ENCODE data around the gene TPST1. TPM values are rescaled to one million over a fixed set of nuclear protein-coding genes. Genes with fewer than 3 reads are reported as not detected.

Gene TPST1
- total RNA-seq, 1 donor from 2014 or later = 36.5 TPM

GRCh38 chr7:66356277-66356721 lies 151.2 kb downstream of the TPST1 start:
- Histone ChIP-seq H3K9ac (ENCODE audit: low read length) (peak overlapping the region; percentile 59), H3K79me2 (ENCODE audit: insufficient read depth, low read length) (no peaks in the 10 kb centered on the region), H3K4me1 (ENCODE audit: insufficient read depth, low read length) (peaks cover 26% of the 10 kb centered on the region), H3K9me3 (ENCODE audit: insufficient read depth, low read depth, low read length) (no peaks in the 10 kb centered on the region), H2AFZ (ENCODE audit: low read depth, low read length) (peak overlapping the region; percentile 3), H3K27ac (ENCODE audit: low read depth, low read length) (peak overlapping the region; percentile 82), H3K4me2 (ENCODE audit: low read length) (peak overlapping the region; percentile 80), H3K4me3 (ENCODE audit: insufficient read depth, low read depth, low read length) (peak overlapping the region; percentile 31), H3K36me3 (ENCODE audit: insufficient read depth, low read length) (no peaks in the 10 kb centered on the region), H4K20me1 (ENCODE audit: insufficient read depth, low read length) (no peaks in the 10 kb centered on the region), H3K27me3 (ENCODE audit: insufficient read depth, low read length) (no peaks in the 10 kb centered on the region)
- no peak overlapping the region for H3K4me3 Mint-ChIP-seq (ENCODE audit: unreplicated experiment)
- no peaks in the 10 kb centered on the region for H3K27me3 Mint-ChIP-seq (ENCODE audit: low read depth, unreplicated experiment)
- TF ChIP-seq EZH2 (IDR thresholded peaks at IDR 0.05; ENCODE audit: insufficient read depth, low read length) = no peak
- no peak for TF ChIP-seq CTCF (IDR thresholded peaks at IDR 0.05; ENCODE audit: insufficient read depth, low read depth, low read length)
- H3K4me1 Mint-ChIP-seq (ENCODE audit: low read depth, unreplicated experiment) = peaks cover 22% of the 10 kb centered on the region
- H3K36me3 Mint-ChIP-seq (ENCODE audit: low read depth, unreplicated experiment) = peaks cover 10% of the 10 kb centered on the region
- H3K27ac Mint-ChIP-seq (ENCODE audit: unreplicated experiment) = peak overlapping the region; percentile 38
- peak; percentile 68 for DNase-seq (ENCODE audit: low read depth)
- FAIRE-seq = no peak
- H3K9me3 Mint-ChIP-seq (ENCODE audit: unreplicated experiment) = no peaks in the 10 kb centered on the region

GRCh38 chr7:66357087-66357486 lies 152.0 kb downstream of the TPST1 start:
- DNase-seq (ENCODE audit: low read depth) (no peak), FAIRE-seq (no peak)
- Mint-ChIP-seq H3K4me1 (ENCODE audit: low read depth, unreplicated experiment) (peaks cover 21% of the 10 kb centered on the region), H3K27me3 (ENCODE audit: low read depth, unreplicated experiment) (no peaks in the 10 kb centered on the region), H3K36me3 (ENCODE audit: low read depth, unreplicated experiment) (peaks cover 10% of the 10 kb centered on the region), H3K9me3 (ENCODE audit: unreplicated experiment) (peaks cover 2% of the 10 kb centered on the region), H3K27ac (ENCODE audit: unreplicated experiment) (no peak overlapping the region), H3K4me3 (ENCODE audit: unreplicated experiment) (no peak overlapping the region)
- Histone ChIP-seq H3K4me1 (ENCODE audit: insufficient read depth, low read length) (peaks cover 24% of the 10 kb centered on the region), H3K36me3 (ENCODE audit: insufficient read depth, low read length) (no peaks in the 10 kb centered on the region), H3K9ac (ENCODE audit: low read length) (peak overlapping the region; percentile 59), H3K27me3 (ENCODE audit: insufficient read depth, low read length) (no peaks in the 10 kb centered on the region), H3K4me2 (ENCODE audit: low read length) (peak overlapping the region; percentile 80), H3K79me2 (ENCODE audit: insufficient read depth, low read length) (no peaks in the 10 kb centered on the region), H3K27ac (ENCODE audit: low read depth, low read length) (peak overlapping the region; percentile 82), H4K20me1 (ENCODE audit: insufficient read depth, low read length) (no peaks in the 10 kb centered on the region), H2AFZ (ENCODE audit: low read depth, low read length) (no peak overlapping the region), H3K4me3 (ENCODE audit: insufficient read depth, low read depth, low read length) (peak overlapping the region; percentile 31), H3K9me3 (ENCODE audit: insufficient read depth, low read depth, low read length) (no peaks in the 10 kb centered on the region)
- no peak for TF ChIP-seq CTCF (IDR thresholded peaks at IDR 0.05; ENCODE audit: insufficient read depth, low read depth, low read length)
- TF ChIP-seq EZH2 (IDR thresholded peaks at IDR 0.05; ENCODE audit: insufficient read depth, low read length) = no peak

GRCh38 chr7:66359656-66360211 lies 154.6 kb downstream of the TPST1 start:
- H3K27ac ChIP-seq (ENCODE audit: low read depth, low read length) = no peak overlapping the region
- no peaks in the 10 kb centered on the region for H3K79me2 ChIP-seq (ENCODE audit: insufficient read depth, low read length)
- H3K4me3 Mint-ChIP-seq (ENCODE audit: unreplicated experiment) = no peak overlapping the region
- FAIRE-seq = no peak
- DNase-seq (ENCODE audit: low read depth) = no peak
- no peak overlapping the region for H3K9ac ChIP-seq (ENCODE audit: low read length)
- peaks cover 2% of the 10 kb centered on the region for H3K9me3 Mint-ChIP-seq (ENCODE audit: unreplicated experiment)
- peaks cover 20% of the 10 kb centered on the region for H3K4me1 ChIP-seq (ENCODE audit: insufficient read depth, low read length)
- no peaks in the 10 kb centered on the region for H3K36me3 ChIP-seq (ENCODE audit: insufficient read depth, low read length)
- no peak overlapping the region for H3K4me2 ChIP-seq (ENCODE audit: low read length)
- no peak overlapping the region for H3K27ac Mint-ChIP-seq (ENCODE audit: unreplicated experiment)
- no peaks in the 10 kb centered on the region for H3K9me3 ChIP-seq (ENCODE audit: insufficient read depth, low read depth, low read length)
- H3K27me3 Mint-ChIP-seq (ENCODE audit: low read depth, unreplicated experiment) = no peaks in the 10 kb centered on the region
- peaks cover 12% of the 10 kb centered on the region for H3K4me1 Mint-ChIP-seq (ENCODE audit: low read depth, unreplicated experiment)
- no peaks in the 10 kb centered on the region for H4K20me1 ChIP-seq (ENCODE audit: insufficient read depth, low read length)
- H3K27me3 ChIP-seq (ENCODE audit: insufficient read depth, low read length) = no peaks in the 10 kb centered on the region
- H3K36me3 Mint-ChIP-seq (ENCODE audit: low read depth, unreplicated experiment) = peaks cover 10% of the 10 kb centered on the region
- H3K4me3 ChIP-seq (ENCODE audit: insufficient read depth, low read depth, low read length) = no peak overlapping the region
- H2AFZ ChIP-seq (ENCODE audit: low read depth, low read length) = no peak overlapping the region
- TF ChIP-seq CTCF (IDR thresholded peaks at IDR 0.05; ENCODE audit: insufficient read depth, low read depth, low read length) (no peak), EZH2 (IDR thresholded peaks at IDR 0.05; ENCODE audit: insufficient read depth, low read length) (no peak)

Measured in astrocyte (in vitro differentiated cells and primary cell).